ENCODE measurements around the gene ALPI.
"Not testable (repeated sequence)": the region's sequence is repeated elsewhere in the genome, so short reads cannot be mapped to it uniquely, and the experiment has no call there.

ALPI gene

GRCh38 chr2:232441922-232442321, 14.0 kb upstream of the ALPI start:
- H3K27ac Mint-ChIP-seq; ATAC-seq (replicated peaks); H3K9me3 Mint-ChIP-seq; H3K4me3 Mint-ChIP-seq; H3K36me3 Mint-ChIP-seq (ENCODE audit: insufficient read depth); DNase-seq: not testable (repeated sequence)
- Mint-ChIP-seq H3K27me3 (peaks cover 0 to 15% of the 10 kb centered on the region in 2 donors), H3K4me1 (ENCODE audit: low read depth in 2 of 2) (peaks cover 0 to 11% of the 10 kb centered on the region in 2 donors)

- not testable (repeated sequence) for DNase-seq; ATAC-seq (replicated peaks); H3K4me3 Mint-ChIP-seq; H3K36me3 Mint-ChIP-seq (ENCODE audit: insufficient read depth); H3K27ac Mint-ChIP-seq; H3K9me3 Mint-ChIP-seq
- H3K4me1 Mint-ChIP-seq (ENCODE audit: low read depth in 2 of 2): peaks cover 0 to 14% of the 10 kb centered on the region in 2 donors
- H3K27me3 Mint-ChIP-seq: peaks cover 0 to 13% of the 10 kb centered on the region in 2 donors
Observed at GRCh38 chr2:232442431-232442830, 13.5 kb upstream of the ALPI start.

GRCh38 chr2:232443047-232443446, 12.9 kb upstream of the ALPI start:
- H3K4me3 Mint-ChIP-seq; DNase-seq; H3K36me3 Mint-ChIP-seq (ENCODE audit: insufficient read depth); ATAC-seq (replicated peaks); H3K27ac Mint-ChIP-seq; H3K27me3 Mint-ChIP-seq; H3K9me3 Mint-ChIP-seq: not testable (repeated sequence)
- peaks cover 0 to 14% of the 10 kb centered on the region in 2 donors for H3K4me1 Mint-ChIP-seq (ENCODE audit: low read depth in 2 of 2)

- not testable (repeated sequence) for H3K36me3 Mint-ChIP-seq (ENCODE audit: insufficient read depth); H3K9me3 Mint-ChIP-seq; H3K27ac Mint-ChIP-seq; H3K27me3 Mint-ChIP-seq; H3K4me3 Mint-ChIP-seq; DNase-seq; ATAC-seq (replicated peaks)
- peaks cover 0 to 14% of the 10 kb centered on the region in 2 donors for H3K4me1 Mint-ChIP-seq (ENCODE audit: low read depth in 2 of 2)
Observed at GRCh38 chr2:232443669-232444408, 12.1 kb upstream of the ALPI start.

GRCh38 chr2:232444409-232445148, 11.4 kb upstream of the ALPI start:
- Mint-ChIP-seq H3K27me3 (peaks cover 0 to 10% of the 10 kb centered on the region in 2 donors), H3K4me1 (ENCODE audit: low read depth in 2 of 2) (peaks cover 0 to 14% of the 10 kb centered on the region in 2 donors), H3K27ac (no peak overlapping the region), H3K36me3 (ENCODE audit: insufficient read depth) (no peaks in the 10 kb centered on the region), H3K9me3 (no peaks in the 10 kb centered on the region), H3K4me3 (no peak overlapping the region)
- peak; percentile 32 to 57 (median 34) for DNase-seq
- ATAC-seq (replicated peaks): peak; percentile 48

- H3K4me3 Mint-ChIP-seq; H3K27ac Mint-ChIP-seq; H3K9me3 Mint-ChIP-seq; H3K36me3 Mint-ChIP-seq (ENCODE audit: insufficient read depth); ATAC-seq (replicated peaks); H3K4me1 Mint-ChIP-seq (ENCODE audit: low read depth in 2 of 2); DNase-seq: not testable (repeated sequence)
- peaks cover 0 to 18% of the 10 kb centered on the region in 2 donors for H3K27me3 Mint-ChIP-seq
Observed at GRCh38 chr2:232445149-232445885, 10.6 kb upstream of the ALPI start.

GRCh38 chr2:232446266-232446777, 9.6 kb upstream of the ALPI start:
- not testable (repeated sequence) for H3K4me1 Mint-ChIP-seq (ENCODE audit: low read depth in 2 of 2); DNase-seq; H3K36me3 Mint-ChIP-seq (ENCODE audit: insufficient read depth); H3K9me3 Mint-ChIP-seq; H3K27ac Mint-ChIP-seq; H3K4me3 Mint-ChIP-seq
- peak; percentile 48 for ATAC-seq (replicated peaks)
- H3K27me3 Mint-ChIP-seq: peaks cover 0 to 18% of the 10 kb centered on the region in 2 donors

- ATAC-seq (replicated peaks) (no peak), DNase-seq (no peak)
- peaks cover 0 to 6% of the 10 kb centered on the region in 2 donors for H3K4me1 Mint-ChIP-seq (ENCODE audit: low read depth in 2 of 2)
- H3K36me3 Mint-ChIP-seq (ENCODE audit: insufficient read depth): no peaks in the 10 kb centered on the region
- H3K9me3 Mint-ChIP-seq: no peaks in the 10 kb centered on the region
- H3K4me3 Mint-ChIP-seq: no peak overlapping the region
- peaks cover 0 to 18% of the 10 kb centered on the region in 2 donors for H3K27me3 Mint-ChIP-seq
- no peak overlapping the region for H3K27ac Mint-ChIP-seq
Observed at GRCh38 chr2:232447091-232447620, 8.8 kb upstream of the ALPI start.

- Mint-ChIP-seq H3K27ac (no peak overlapping the region), H3K4me1 (ENCODE audit: low read depth in 2 of 2) (peaks cover 0 to 6% of the 10 kb centered on the region in 2 donors), H3K27me3 (peaks cover 0 to 23% of the 10 kb centered on the region in 2 donors), H3K36me3 (ENCODE audit: insufficient read depth) (peaks cover 3% of the 10 kb centered on the region), H3K4me3 (no peak overlapping the region), H3K9me3 (no peaks in the 10 kb centered on the region)
- ATAC-seq (replicated peaks) (no peak), DNase-seq (no peak)
Observed at GRCh38 chr2:232447638-232448303, 8.2 kb upstream of the ALPI start.

- DNase-seq (no peak), ATAC-seq (replicated peaks) (no peak)
- Mint-ChIP-seq H3K36me3 (ENCODE audit: insufficient read depth) (peaks cover 3% of the 10 kb centered on the region), H3K27ac (no peak overlapping the region), H3K27me3 (peaks cover 0 to 27% of the 10 kb centered on the region in 2 donors), H3K4me1 (ENCODE audit: low read depth in 2 of 2) (peaks cover 0 to 6% of the 10 kb centered on the region in 2 donors), H3K4me3 (no peak overlapping the region), H3K9me3 (no peaks in the 10 kb centered on the region)
Observed at GRCh38 chr2:232448304-232448690, 7.7 kb upstream of the ALPI start.

- H3K9me3 Mint-ChIP-seq: no peaks in the 10 kb centered on the region
- H3K27me3 Mint-ChIP-seq: peaks cover 0 to 37% of the 10 kb centered on the region in 2 donors
- ATAC-seq (replicated peaks) (no peak), DNase-seq (no peak)
- H3K4me1 Mint-ChIP-seq (ENCODE audit: low read depth in 2 of 2): peaks cover 0 to 6% of the 10 kb centered on the region in 2 donors
- H3K27ac Mint-ChIP-seq: no peak overlapping the region
- peaks cover 6% of the 10 kb centered on the region for H3K36me3 Mint-ChIP-seq (ENCODE audit: insufficient read depth)
- no peak overlapping the region for H3K4me3 Mint-ChIP-seq
Observed at GRCh38 chr2:232449964-232450363, 6.0 kb upstream of the ALPI start.

GRCh38 chr2:232451645-232452044, 4.3 kb upstream of the ALPI start:
- not testable (repeated sequence) for H3K27ac Mint-ChIP-seq; H3K36me3 Mint-ChIP-seq (ENCODE audit: insufficient read depth); DNase-seq; ATAC-seq (replicated peaks); H3K4me3 Mint-ChIP-seq; H3K4me1 Mint-ChIP-seq (ENCODE audit: low read depth in 2 of 2); H3K9me3 Mint-ChIP-seq
- H3K27me3 Mint-ChIP-seq: peaks cover 9 to 52% of the 10 kb centered on the region in 2 donors
